Measurements from ENCODE around the gene TBC1D30. TPM values are rescaled to one million over a fixed set of nuclear protein-coding genes. Genes with fewer than 3 reads are reported as not detected.

TBC1D30 gene
- total RNA-seq, 1 experiment from 2014 or later, result 3.6 TPM

DNA sequence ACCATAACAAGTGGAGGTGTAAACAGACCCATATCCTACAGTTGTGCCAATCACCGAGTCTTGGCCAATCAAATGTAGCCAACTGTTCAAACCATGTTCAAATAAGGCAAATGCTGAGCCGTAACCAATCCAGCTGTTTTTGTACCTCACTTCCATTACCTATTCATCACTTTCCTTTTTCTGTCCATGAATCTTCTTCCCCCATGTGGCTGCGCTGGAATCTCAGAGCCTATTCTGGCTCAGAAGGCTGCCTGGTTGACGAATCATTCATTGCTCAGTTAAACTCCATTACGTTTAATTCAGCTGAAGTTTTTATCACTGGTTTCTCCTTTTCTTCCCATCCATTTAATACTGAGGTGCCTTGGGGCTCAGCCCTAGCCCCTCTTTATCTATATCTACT is 71.1 kb downstream of the TBC1D30 start:
- no peaks in the 10 kb centered on the region for H3K36me3 Mint-ChIP-seq
- H3K27me3 Mint-ChIP-seq (ENCODE audit: low read depth), result peaks cover 6% of the 10 kb centered on the region
- CTCF ChIA-PET, result interaction anchor here (1.5 to 6.7 kb wide), 2 partner anchors 94 to 228 kb away, joined by 5 to 50 read pairs; partner anchors contain the start of gene WIF1
- POLR2A ChIA-PET, result no interaction called here
- no peak overlapping the region for H3K4me3 Mint-ChIP-seq
- DNase-seq (ENCODE audit: low spot score) (no peak), ATAC-seq (no peak)
- H3K4me1 Mint-ChIP-seq, result peaks cover 5% of the 10 kb centered on the region
- H3K27ac Mint-ChIP-seq, result no peak overlapping the region
- no peaks in the 10 kb centered on the region for H3K9me3 Mint-ChIP-seq
- TF ChIP-seq, protein P1, sequence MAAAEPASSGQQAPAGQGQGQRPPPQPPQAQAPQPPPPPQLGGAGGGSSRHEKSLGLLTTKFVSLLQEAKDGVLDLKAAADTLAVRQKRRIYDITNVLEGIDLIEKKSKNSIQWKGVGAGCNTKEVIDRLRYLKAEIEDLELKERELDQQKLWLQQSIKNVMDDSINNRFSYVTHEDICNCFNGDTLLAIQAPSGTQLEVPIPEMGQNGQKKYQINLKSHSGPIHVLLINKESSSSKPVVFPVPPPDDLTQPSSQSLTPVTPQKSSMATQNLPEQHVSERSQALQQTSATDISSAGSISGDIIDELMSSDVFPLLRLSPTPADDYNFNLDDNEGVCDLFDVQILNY (CRISPR knock-in tag; IDR thresholded peaks at IDR 0.05), result no peak
- TF ChIP-seq, protein P2, sequence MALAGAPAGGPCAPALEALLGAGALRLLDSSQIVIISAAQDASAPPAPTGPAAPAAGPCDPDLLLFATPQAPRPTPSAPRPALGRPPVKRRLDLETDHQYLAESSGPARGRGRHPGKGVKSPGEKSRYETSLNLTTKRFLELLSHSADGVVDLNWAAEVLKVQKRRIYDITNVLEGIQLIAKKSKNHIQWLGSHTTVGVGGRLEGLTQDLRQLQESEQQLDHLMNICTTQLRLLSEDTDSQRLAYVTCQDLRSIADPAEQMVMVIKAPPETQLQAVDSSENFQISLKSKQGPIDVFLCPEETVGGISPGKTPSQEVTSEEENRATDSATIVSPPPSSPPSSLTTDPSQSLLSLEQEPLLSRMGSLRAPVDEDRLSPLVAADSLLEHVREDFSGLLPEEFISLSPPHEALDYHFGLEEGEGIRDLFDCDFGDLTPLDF (CRISPR knock-in tag; IDR thresholded peaks at IDR 0.05), result no peak
- no peak for TF ChIP-seq JAZF1 (CRISPR knock-in tag; IDR thresholded peaks at IDR 0.05)
- TF ChIP-seq ETV6 (CRISPR knock-in tag; IDR thresholded peaks at IDR 0.05), result no peak
- no peak for TF ChIP-seq ATF1 (CRISPR knock-in tag; IDR thresholded peaks at IDR 0.05)
- no peak for TF ChIP-seq TP53 (CRISPR knock-in tag; IDR thresholded peaks at IDR 0.05)
- no peak for TF ChIP-seq FOXK1 (CRISPR knock-in tag; IDR thresholded peaks at IDR 0.05)
- TF ChIP-seq CREM (CRISPR knock-in tag; IDR thresholded peaks at IDR 0.05), result no peak
- TF ChIP-seq, protein P3, sequence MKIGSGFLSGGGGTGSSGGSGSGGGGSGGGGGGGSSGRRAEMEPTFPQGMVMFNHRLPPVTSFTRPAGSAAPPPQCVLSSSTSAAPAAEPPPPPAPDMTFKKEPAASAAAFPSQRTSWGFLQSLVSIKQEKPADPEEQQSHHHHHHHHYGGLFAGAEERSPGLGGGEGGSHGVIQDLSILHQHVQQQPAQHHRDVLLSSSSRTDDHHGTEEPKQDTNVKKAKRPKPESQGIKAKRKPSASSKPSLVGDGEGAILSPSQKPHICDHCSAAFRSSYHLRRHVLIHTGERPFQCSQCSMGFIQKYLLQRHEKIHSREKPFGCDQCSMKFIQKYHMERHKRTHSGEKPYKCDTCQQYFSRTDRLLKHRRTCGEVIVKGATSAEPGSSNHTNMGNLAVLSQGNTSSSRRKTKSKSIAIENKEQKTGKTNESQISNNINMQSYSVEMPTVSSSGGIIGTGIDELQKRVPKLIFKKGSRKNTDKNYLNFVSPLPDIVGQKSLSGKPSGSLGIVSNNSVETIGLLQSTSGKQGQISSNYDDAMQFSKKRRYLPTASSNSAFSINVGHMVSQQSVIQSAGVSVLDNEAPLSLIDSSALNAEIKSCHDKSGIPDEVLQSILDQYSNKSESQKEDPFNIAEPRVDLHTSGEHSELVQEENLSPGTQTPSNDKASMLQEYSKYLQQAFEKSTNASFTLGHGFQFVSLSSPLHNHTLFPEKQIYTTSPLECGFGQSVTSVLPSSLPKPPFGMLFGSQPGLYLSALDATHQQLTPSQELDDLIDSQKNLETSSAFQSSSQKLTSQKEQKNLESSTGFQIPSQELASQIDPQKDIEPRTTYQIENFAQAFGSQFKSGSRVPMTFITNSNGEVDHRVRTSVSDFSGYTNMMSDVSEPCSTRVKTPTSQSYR (CRISPR knock-in tag; IDR thresholded peaks at IDR 0.05), result no peak
- no peak for TF ChIP-seq ZNF671 (CRISPR knock-in tag; IDR thresholded peaks at IDR 0.05)
- no peak for TF ChIP-seq FOXJ3 (CRISPR knock-in tag; IDR thresholded peaks at IDR 0.05; ENCODE audit: borderline replicate concordance)
- TF ChIP-seq SMAD4 (CRISPR knock-in tag; IDR thresholded peaks at IDR 0.05), result no peak
- TF ChIP-seq FOXP1 (CRISPR knock-in tag; IDR thresholded peaks at IDR 0.05; ENCODE audit: borderline replicate concordance), result no peak
- TF ChIP-seq ZNF263 (CRISPR knock-in tag; IDR thresholded peaks at IDR 0.05; ENCODE audit: low read depth), result no peak
- TF ChIP-seq GRHL2 (CRISPR knock-in tag; IDR thresholded peaks at IDR 0.05; ENCODE audit: insufficient replicate concordance, severe bottlenecking), result no peak
- no peak for TF ChIP-seq ZNF232 (CRISPR knock-in tag; IDR thresholded peaks at IDR 0.05)
- TF ChIP-seq TEAD4 (CRISPR knock-in tag; IDR thresholded peaks at IDR 0.05), result no peak

DNA sequence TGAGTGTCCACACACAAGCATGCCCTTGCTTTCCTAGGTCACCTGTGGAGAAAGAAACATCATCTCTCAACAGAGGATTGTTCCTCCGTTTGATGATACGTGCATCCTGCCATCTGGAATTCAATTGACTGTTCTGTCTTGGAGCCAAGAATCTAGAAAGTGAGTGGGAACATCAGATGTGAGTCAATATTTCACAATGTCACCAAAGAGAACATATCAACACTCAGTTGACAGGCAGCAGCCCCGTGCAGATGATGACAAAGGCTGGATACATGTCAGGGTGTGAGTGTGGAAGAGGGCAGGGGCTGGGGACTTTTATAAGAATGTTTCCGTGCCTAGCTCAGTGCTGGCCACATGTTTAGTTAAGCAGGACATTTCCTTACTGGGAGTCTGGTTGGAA is 76.1 kb downstream of the TBC1D30 start:
- ChIA-PET POLR2A (no interaction called here), CTCF (interaction anchor here (0.8 to 1.4 kb wide), 2 partner anchors 17 to 220 kb away, joined by 3 to 4 read pairs; partner anchors contain the start of gene WIF1)
- ATAC-seq, result no peak
- Mint-ChIP-seq H3K4me1 (no peaks in the 10 kb centered on the region), H3K36me3 (no peaks in the 10 kb centered on the region), H3K27me3 (ENCODE audit: low read depth) (no peaks in the 10 kb centered on the region; the same call in 1 of the 2 replicates), H3K27ac (no peak overlapping the region), H3K9me3 (no peaks in the 10 kb centered on the region), H3K4me3 (no peak overlapping the region)
- TF ChIP-seq NFE2L1 (CRISPR knock-in tag; IDR thresholded peaks at IDR 0.05), result no peak
- no peak for TF ChIP-seq SOX15 (CRISPR knock-in tag; IDR thresholded peaks at IDR 0.05)
- no peak for TF ChIP-seq SMAD4 (CRISPR knock-in tag; IDR thresholded peaks at IDR 0.05)
- no peak for TF ChIP-seq JAZF1 (CRISPR knock-in tag; IDR thresholded peaks at IDR 0.05)
- TF ChIP-seq NFYB (CRISPR knock-in tag; conservative IDR thresholded peaks at IDR 0.05; ENCODE audit: low read depth), result no peak
- TF ChIP-seq, protein P4, sequence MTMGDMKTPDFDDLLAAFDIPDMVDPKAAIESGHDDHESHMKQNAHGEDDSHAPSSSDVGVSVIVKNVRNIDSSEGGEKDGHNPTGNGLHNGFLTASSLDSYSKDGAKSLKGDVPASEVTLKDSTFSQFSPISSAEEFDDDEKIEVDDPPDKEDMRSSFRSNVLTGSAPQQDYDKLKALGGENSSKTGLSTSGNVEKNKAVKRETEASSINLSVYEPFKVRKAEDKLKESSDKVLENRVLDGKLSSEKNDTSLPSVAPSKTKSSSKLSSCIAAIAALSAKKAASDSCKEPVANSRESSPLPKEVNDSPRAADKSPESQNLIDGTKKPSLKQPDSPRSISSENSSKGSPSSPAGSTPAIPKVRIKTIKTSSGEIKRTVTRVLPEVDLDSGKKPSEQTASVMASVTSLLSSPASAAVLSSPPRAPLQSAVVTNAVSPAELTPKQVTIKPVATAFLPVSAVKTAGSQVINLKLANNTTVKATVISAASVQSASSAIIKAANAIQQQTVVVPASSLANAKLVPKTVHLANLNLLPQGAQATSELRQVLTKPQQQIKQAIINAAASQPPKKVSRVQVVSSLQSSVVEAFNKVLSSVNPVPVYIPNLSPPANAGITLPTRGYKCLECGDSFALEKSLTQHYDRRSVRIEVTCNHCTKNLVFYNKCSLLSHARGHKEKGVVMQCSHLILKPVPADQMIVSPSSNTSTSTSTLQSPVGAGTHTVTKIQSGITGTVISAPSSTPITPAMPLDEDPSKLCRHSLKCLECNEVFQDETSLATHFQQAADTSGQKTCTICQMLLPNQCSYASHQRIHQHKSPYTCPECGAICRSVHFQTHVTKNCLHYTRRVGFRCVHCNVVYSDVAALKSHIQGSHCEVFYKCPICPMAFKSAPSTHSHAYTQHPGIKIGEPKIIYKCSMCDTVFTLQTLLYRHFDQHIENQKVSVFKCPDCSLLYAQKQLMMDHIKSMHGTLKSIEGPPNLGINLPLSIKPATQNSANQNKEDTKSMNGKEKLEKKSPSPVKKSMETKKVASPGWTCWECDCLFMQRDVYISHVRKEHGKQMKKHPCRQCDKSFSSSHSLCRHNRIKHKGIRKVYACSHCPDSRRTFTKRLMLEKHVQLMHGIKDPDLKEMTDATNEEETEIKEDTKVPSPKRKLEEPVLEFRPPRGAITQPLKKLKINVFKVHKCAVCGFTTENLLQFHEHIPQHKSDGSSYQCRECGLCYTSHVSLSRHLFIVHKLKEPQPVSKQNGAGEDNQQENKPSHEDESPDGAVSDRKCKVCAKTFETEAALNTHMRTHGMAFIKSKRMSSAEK (CRISPR knock-in tag; IDR thresholded peaks at IDR 0.05; ENCODE audit: borderline replicate concordance), result no peak
- no peak for TF ChIP-seq FOXP1 (CRISPR knock-in tag; IDR thresholded peaks at IDR 0.05; ENCODE audit: borderline replicate concordance)
- TF ChIP-seq ZNF671 (CRISPR knock-in tag; IDR thresholded peaks at IDR 0.05), result no peak
- no peak for TF ChIP-seq GTF2I (CRISPR knock-in tag; conservative IDR thresholded peaks at IDR 0.05)
- no peak for TF ChIP-seq ESRRA (CRISPR knock-in tag; IDR thresholded peaks at IDR 0.05; ENCODE audit: borderline replicate concordance)
- TF ChIP-seq, protein P5, sequence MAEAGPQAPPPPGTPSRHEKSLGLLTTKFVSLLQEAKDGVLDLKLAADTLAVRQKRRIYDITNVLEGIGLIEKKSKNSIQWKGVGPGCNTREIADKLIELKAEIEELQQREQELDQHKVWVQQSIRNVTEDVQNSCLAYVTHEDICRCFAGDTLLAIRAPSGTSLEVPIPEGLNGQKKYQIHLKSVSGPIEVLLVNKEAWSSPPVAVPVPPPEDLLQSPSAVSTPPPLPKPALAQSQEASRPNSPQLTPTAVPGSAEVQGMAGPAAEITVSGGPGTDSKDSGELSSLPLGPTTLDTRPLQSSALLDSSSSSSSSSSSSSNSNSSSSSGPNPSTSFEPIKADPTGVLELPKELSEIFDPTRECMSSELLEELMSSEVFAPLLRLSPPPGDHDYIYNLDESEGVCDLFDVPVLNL (CRISPR knock-in tag; IDR thresholded peaks at IDR 0.05; ENCODE audit: borderline replicate concordance, low read depth), result no peak
- TF ChIP-seq ZNF232 (CRISPR knock-in tag; IDR thresholded peaks at IDR 0.05), result no peak
- TF ChIP-seq CREM (CRISPR knock-in tag; IDR thresholded peaks at IDR 0.05), result no peak
- no peak for DNase-seq (ENCODE audit: low spot score)

Data from WTC11 (cell line).